Caco-2 (cell line): ENCODE results near the gene THOC3. TPM values are rescaled to one million over a fixed set of nuclear protein-coding genes. Genes with fewer than 3 reads are reported as not detected.
"Not testable (repeated sequence)": the region's sequence is repeated elsewhere in the genome, so short reads cannot be mapped to it uniquely, and the experiment has no call there.

Experiments used
- BruUV-seq: library from RNA; stranded (reverse); fragments of 400-500 nt; replicated peaks from 2 replicates; lab custom pipeline; 2021; lab: Mats Ljungman, UMichigan
- CTCF ChIA-PET: fragments of 300-600 bp; sonication (Branson Sonifier 250); formaldehyde crosslinking; loops from one replicate; lab custom pipeline; 2022; ENCODE audit warnings: antibody characterized with exemption; lab: Charles Lee
- POLR2A ChIA-PET: fragments of 300-600 bp; sonication (Branson Sonifier 250); formaldehyde crosslinking; loops from one replicate; lab custom pipeline; 2022; ENCODE audit warnings: antibody characterized with exemption; lab: Charles Lee
- DNase-seq, 2 experiments: peaks; one replicate each; pipeline versions ENCODE4 v3.0.0 to v3.0.0-alpha.2; 2020 to 2022
- H3K27me3 ChIP-seq: replicated peaks from 2 replicates; pipeline ENCODE4 v1.6.0; 2011; ENCODE audit warnings: low read length; ENCODE audit not compliant: control insufficient read depth, insufficient read depth
- H3K36me3 ChIP-seq: 2 replicates; pipeline ENCODE4 v1.5.1; 2011; ENCODE audit warnings: low read length; ENCODE audit not compliant: control insufficient read depth, insufficient read depth
- H3K4me1 ChIP-seq: fragments of 250-450 bp; sonication (Bioruptor Pico); 2 replicates; pipeline ENCODE4 v1.5.1; 2020; ENCODE audit warnings: mild to moderate bottlenecking
- H3K4me3 ChIP-seq: 2 replicates; pipeline ENCODE4 v1.5.1; 2011; ENCODE audit warnings: low read depth, mild to moderate bottlenecking, control low read depth, low read length
- H3K9me3 ChIP-seq: fragments of 250-450 bp; sonication (Bioruptor Pico); 2 replicates; pipeline ENCODE4 v1.5.1; 2020; ENCODE audit warnings: mild to moderate bottlenecking, moderate library complexity
- H3K27ac Mint-ChIP-seq: one replicate; pipeline ENCODE4 v1.8.0; 2022; ENCODE audit warnings: mixed read lengths; ENCODE audit not compliant: unreplicated experiment
- H3K27me3 Mint-ChIP-seq: one replicate; pipeline ENCODE4 v1.8.0; 2022; ENCODE audit warnings: mixed read lengths; ENCODE audit not compliant: insufficient read depth, unreplicated experiment
- H3K36me3 Mint-ChIP-seq: one replicate; pipeline ENCODE4 v1.8.0; 2022; ENCODE audit warnings: mild to moderate bottlenecking, mixed read lengths; ENCODE audit not compliant: insufficient read depth, unreplicated experiment
- H3K4me1 Mint-ChIP-seq: one replicate; pipeline ENCODE4 v1.8.0; 2022; ENCODE audit warnings: low read depth, mixed read lengths; ENCODE audit not compliant: unreplicated experiment
- H3K4me3 Mint-ChIP-seq: one replicate; pipeline ENCODE4 v1.8.0; 2022; ENCODE audit warnings: mild to moderate bottlenecking, moderate library complexity, mixed read lengths; ENCODE audit not compliant: unreplicated experiment
- H3K9me3 Mint-ChIP-seq: one replicate; pipeline ENCODE4 v1.8.0; 2022; ENCODE audit warnings: mixed read lengths; ENCODE audit not compliant: unreplicated experiment
- intact Hi-C: fragments of 100-400 bp; cut with micrococcal nuclease; formaldehyde crosslinking; loops from one replicate; pipeline ENCODE4 v1.10.0; 2022; ENCODE audit not compliant: unreplicated experiment
- total RNA-seq: library from RNA; stranded (reverse); gene quantifications from 2 replicates; pipeline ENCODE4 v1.2.3, GENCODE V29; 2022
- TF ChIP-seq, protein P1 (sequence below), 2 experiments: fragments of 200-600 bp in 1 of 2; IDR thresholded peaks; 1 replicate in 1 of 2; 2 replicates in 1 of 2; pipeline versions ENCODE4 v1.5.1 to v1.8.0; 2011 to 2022; ENCODE audit warnings: antibody characterized with exemption in 1 of 2, control low read depth in 1 of 2, inconsistent platforms in 1 of 2, low read depth in 1 of 2, low read length in 1 of 2, mild to moderate bottlenecking in 1 of 2, moderate library complexity in 1 of 2; ENCODE audit not compliant: insufficient read depth in 1 of 2, severe bottlenecking in 1 of 2, unreplicated experiment in 1 of 2

The THOC3 gene
- total RNA-seq, 1 experiment from 2014 or later: 81.0 TPM

DNA sequence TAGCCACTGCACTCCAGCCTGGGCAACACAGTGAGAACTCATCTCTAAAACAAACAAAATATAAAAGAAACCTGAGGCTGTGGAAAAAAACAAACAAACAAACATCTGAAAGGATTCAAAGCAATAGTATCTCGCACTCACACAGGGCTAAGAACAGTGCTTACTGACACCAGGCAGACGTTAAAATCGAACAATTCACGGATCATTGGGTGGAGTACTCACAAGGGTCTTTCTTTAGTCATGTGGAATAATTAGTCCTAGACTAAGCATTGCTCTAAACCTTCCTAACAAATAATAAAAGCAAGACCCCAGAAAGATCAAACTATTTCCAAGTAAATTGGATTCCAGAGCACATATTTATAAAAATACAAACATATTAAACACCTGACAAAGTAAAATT is 43.0 kb downstream of the THOC3 start:
- BruUV-seq, POLR2A ChIA-PET, intact Hi-C loops, CTCF ChIA-PET, H3K4me3 Mint-ChIP-seq, H3K27ac Mint-ChIP-seq, H3K27me3 ChIP-seq, H3K4me1 ChIP-seq, H3K27me3 Mint-ChIP-seq, DNase-seq, H3K4me3 ChIP-seq, H3K4me1 Mint-ChIP-seq, H3K36me3 ChIP-seq, H3K9me3 ChIP-seq, H3K9me3 Mint-ChIP-seq, H3K36me3 Mint-ChIP-seq: not testable (repeated sequence)

DNA sequence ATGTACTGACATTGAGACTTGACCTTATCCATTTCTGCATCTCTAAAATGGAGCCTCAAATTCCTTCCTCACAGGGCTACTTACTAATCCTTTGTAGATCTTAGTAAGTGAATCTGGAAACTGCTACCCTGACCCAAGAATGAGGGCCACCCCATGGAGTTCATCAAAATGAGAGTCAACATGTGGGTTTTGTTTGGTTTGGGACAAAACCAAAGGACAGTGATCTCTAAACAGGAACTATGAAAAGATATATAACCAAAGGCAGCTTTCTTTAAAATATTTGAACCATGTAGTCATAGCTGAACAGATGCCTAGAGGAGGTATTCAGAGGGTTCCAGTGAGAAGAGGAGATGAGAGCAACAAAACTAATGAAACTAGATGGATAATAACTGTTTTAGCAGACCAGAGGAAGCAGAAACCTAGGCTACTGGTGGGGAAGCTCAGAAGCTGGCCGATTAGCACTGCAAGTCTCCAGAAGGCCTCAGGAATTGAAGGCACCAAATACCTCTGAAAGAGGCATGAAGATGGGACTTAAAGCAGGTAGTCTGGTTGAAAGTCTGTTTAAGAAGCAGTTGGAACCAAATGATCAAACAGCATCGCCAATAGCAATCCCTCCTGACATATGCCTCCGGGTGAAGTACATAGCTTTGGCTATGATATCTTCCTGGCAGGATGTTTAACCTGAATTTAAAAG is 45.8 kb downstream of the THOC3 start:
- H3K27ac Mint-ChIP-seq: no peak overlapping the region
- DNase-seq: no peak

DNA sequence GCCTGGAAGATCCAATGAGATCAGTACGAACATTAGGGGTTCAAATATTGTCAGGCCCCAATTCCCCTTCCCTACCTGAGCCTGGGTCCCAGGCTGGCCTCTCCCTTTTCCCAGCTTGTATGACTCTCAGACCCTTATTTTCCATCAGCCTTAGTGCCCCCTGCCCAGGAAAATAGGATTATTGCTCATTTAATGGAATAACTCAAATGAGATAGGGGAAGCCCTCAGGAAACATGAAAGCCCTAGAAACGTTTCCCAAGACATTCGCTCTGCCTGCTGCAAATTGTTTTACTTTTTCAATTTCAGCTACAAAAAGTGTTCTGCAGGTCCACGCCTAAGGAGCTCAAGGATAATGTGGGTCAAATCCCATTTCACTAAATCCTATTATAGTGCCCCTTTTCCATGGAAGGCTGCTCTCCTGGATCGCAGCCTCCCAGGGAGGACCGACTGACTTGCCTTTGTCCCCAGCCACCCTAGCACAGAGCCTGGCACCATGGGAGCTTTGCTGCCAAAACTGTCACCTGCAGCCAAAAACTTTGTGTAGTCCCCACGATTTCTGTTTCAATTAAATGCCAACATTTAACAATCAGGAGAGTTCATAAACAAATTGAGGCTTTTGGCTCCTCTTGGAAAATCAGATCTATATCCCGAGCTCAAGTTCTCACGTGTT is 46.9 kb downstream of the THOC3 start:
- ChIA-PET POLR2A (no interaction called here), CTCF (no interaction called here)
- H3K27ac Mint-ChIP-seq: no peak overlapping the region
- H3K27me3 ChIP-seq: no peaks in the 10 kb centered on the region
- H3K9me3 Mint-ChIP-seq: no peaks in the 10 kb centered on the region
- no peaks in the 10 kb centered on the region for H3K36me3 Mint-ChIP-seq
- no peaks in the 10 kb centered on the region; the same call in 1 of the 2 replicates for H3K36me3 ChIP-seq
- H3K27me3 Mint-ChIP-seq: no peaks in the 10 kb centered on the region
- no peak for DNase-seq
- H3K4me1 ChIP-seq: no peaks in the 10 kb centered on the region
- H3K4me3 ChIP-seq: no peak overlapping the region
- TF ChIP-seq, protein P1, sequence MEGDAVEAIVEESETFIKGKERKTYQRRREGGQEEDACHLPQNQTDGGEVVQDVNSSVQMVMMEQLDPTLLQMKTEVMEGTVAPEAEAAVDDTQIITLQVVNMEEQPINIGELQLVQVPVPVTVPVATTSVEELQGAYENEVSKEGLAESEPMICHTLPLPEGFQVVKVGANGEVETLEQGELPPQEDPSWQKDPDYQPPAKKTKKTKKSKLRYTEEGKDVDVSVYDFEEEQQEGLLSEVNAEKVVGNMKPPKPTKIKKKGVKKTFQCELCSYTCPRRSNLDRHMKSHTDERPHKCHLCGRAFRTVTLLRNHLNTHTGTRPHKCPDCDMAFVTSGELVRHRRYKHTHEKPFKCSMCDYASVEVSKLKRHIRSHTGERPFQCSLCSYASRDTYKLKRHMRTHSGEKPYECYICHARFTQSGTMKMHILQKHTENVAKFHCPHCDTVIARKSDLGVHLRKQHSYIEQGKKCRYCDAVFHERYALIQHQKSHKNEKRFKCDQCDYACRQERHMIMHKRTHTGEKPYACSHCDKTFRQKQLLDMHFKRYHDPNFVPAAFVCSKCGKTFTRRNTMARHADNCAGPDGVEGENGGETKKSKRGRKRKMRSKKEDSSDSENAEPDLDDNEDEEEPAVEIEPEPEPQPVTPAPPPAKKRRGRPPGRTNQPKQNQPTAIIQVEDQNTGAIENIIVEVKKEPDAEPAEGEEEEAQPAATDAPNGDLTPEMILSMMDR (IDR thresholded peaks at IDR 0.05; ENCODE audit: insufficient read depth in 1 of 2, low read depth in 1 of 2, low read length in 1 of 2, severe bottlenecking in 1 of 2, unreplicated experiment in 1 of 2): no peak
- no TSS peak for BruUV-seq
- H3K4me3 Mint-ChIP-seq: no peak overlapping the region
- intact Hi-C loops: no loop called here
- H3K9me3 ChIP-seq: peaks cover 3% of the 10 kb centered on the region; the same call in 1 of the 2 replicates
- no peaks in the 10 kb centered on the region for H3K4me1 Mint-ChIP-seq

More for the DNA sequence above, 45.8 kb downstream of the THOC3 start:
- ChIA-PET CTCF (interaction anchor here (0.6 to 0.7 kb wide), 2 partner anchors 145 to 1159 kb away, joined by 3 read pairs; no protein-coding TSS in a partner anchor), POLR2A (no interaction called here)
- TF ChIP-seq, protein P1 (IDR thresholded peaks at IDR 0.05; ENCODE audit: insufficient read depth in 1 of 2, low read depth in 1 of 2, low read length in 1 of 2, severe bottlenecking in 1 of 2, unreplicated experiment in 1 of 2): no peak
- Mint-ChIP-seq H3K27me3 (no peaks in the 10 kb centered on the region), H3K4me3 (no peak overlapping the region), H3K9me3 (no peaks in the 10 kb centered on the region), H3K4me1 (no peaks in the 10 kb centered on the region), H3K36me3 (no peaks in the 10 kb centered on the region)
- Histone ChIP-seq H3K4me3 (no peak overlapping the region), H3K9me3 (peaks cover 3% of the 10 kb centered on the region; the same call in 1 of the 2 replicates), H3K4me1 (no peaks in the 10 kb centered on the region), H3K36me3 (no peaks in the 10 kb centered on the region; the same call in 1 of the 2 replicates), H3K27me3 (no peaks in the 10 kb centered on the region)
- intact Hi-C loops: no loop called here
- no TSS peak for BruUV-seq
